ENCODE results near the gene PLEKHG7.

Gene PLEKHG7

GRCh38 chr12:92814584-92814983 lies 111.8 kb downstream of the PLEKHG7 start:
- DNase-seq = no peak

- DNase-seq = no peak
Observed at GRCh38 chr12:92821142-92821541, 118.4 kb downstream of the PLEKHG7 start.

Measured in NCI-H187 (cell line).